HCT116 (cell line): Measurements from ENCODE around the gene ARHGEF1. TPM values are rescaled to one million over a fixed set of nuclear protein-coding genes. Genes with fewer than 3 reads are reported as not detected.

Source experiments
- ATAC-seq: fragments of 200-7000 bp; cut with Tn5 transposase; 2 replicates; pipeline ENCODE4 v1.9.1; 2020; ENCODE audit warnings: mild to moderate bottlenecking, moderate library complexity
- BruUV-seq: library from RNA; stranded (reverse); fragments of 400-500 nt; replicated peaks from 2 replicates; lab custom pipeline; 2021; lab: Mats Ljungman, UMichigan
- CTCF ChIA-PET: fragments of 300-600 bp; sonication (Branson Sonifier 250); formaldehyde crosslinking; loops from one replicate; lab custom pipeline; 2021; ENCODE audit warnings: antibody characterized with exemption; lab: Charles Lee
- POLR2A ChIA-PET: fragments of 300-600, 350-600 bp; sonication (Branson Sonifier 250); formaldehyde crosslinking; loops from one replicate; lab custom pipeline; 2021; ENCODE audit warnings: antibody characterized with exemption; lab: Charles Lee
- RAD21 ChIA-PET, 2 experiments: fragments of 300-600 bp; sonication (Branson Sonifier 250); formaldehyde crosslinking; loops; one replicate each; lab custom pipeline; 2023; ENCODE audit warnings: low total read pairs in 2 of 2; ENCODE audit not compliant: uncharacterized antibody in 2 of 2, unreplicated experiment in 2 of 2, low non-redundant PET in 1 of 2; lab: Charles Lee
- DNase-seq: peaks from one replicate; pipeline ENCODE4 v3.0.0-alpha.2; 2010; ENCODE audit warnings: low read depth, low spot score
- H2AFZ ChIP-seq: fragments of 200-600 bp; shearing (Covaris generic), sonication (generic); 2 replicates; pipeline ENCODE4 v1.6.1; 2017; ENCODE audit warnings: low read depth, mixed run types, mixed read lengths, antibody characterized with exemption, low read length; ENCODE audit not compliant: poor library complexity, severe bottlenecking
- H3K27ac ChIP-seq: 2 replicates; pipeline ENCODE4 v1.5.1; 2012; ENCODE audit warnings: low read depth, low read length
- H3K27me3 ChIP-seq: fragments of 200-600 bp; sonication (generic); 2 replicates; pipeline ENCODE4 v1.6.1; 2016; ENCODE audit warnings: mixed run types, low read length, mixed read lengths; ENCODE audit not compliant: insufficient read depth
- H3K36me3 ChIP-seq, 2 experiments: fragments of 200-500 bp in 1 of 2; fragments of 200-600 bp in 1 of 2; sonication (Bioruptor generic) in 1 of 2; sonication (generic) in 1 of 2; 2 replicates each; pipeline versions ENCODE4 v1.5.1 to v1.6.1; 2014 to 2016; ENCODE audit warnings: low read length in 2 of 2, inconsistent platforms in 1 of 2, mixed read lengths in 1 of 2, mixed run types in 1 of 2; ENCODE audit not compliant: insufficient read depth in 2 of 2, control insufficient read depth in 1 of 2
- H3K4me1 ChIP-seq, 2 experiments: fragments of 200-600 bp in 1 of 2; sonication (generic) in 1 of 2; 2 replicates each; pipeline versions ENCODE4 v1.5.1 to v1.6.1; 2012 to 2017; ENCODE audit warnings: low read length in 2 of 2, inconsistent platforms in 1 of 2, mild to moderate bottlenecking in 1 of 2, mixed read lengths in 1 of 2, mixed run types in 1 of 2, moderate library complexity in 1 of 2; ENCODE audit not compliant: insufficient read depth in 2 of 2, control insufficient read depth in 1 of 2
- H3K4me2 ChIP-seq: fragments of 200-600 bp; sonication (generic); 2 replicates; pipeline ENCODE4 v1.6.1; 2017; ENCODE audit warnings: mixed run types, low read length, mixed read lengths
- H3K4me3 ChIP-seq, 2 experiments: fragments of 200-600 bp in 1 of 2; sonication (generic) in 1 of 2; replicated peaks in 1 of 2; 2 replicates each; pipeline ENCODE4 v1.5.1; 2011 to 2016; ENCODE audit warnings: low read length in 2 of 2, control low read depth in 1 of 2, low read depth in 1 of 2, mild to moderate bottlenecking in 1 of 2, mixed read lengths in 1 of 2, mixed run types in 1 of 2
- H3K79me2 ChIP-seq: fragments of 200-600 bp; sonication (generic); 2 replicates; pipeline ENCODE4 v1.6.1; 2017; ENCODE audit warnings: mild to moderate bottlenecking, mixed run types, low read length, moderate library complexity, mixed read lengths; ENCODE audit not compliant: insufficient read depth
- H3K9ac ChIP-seq: fragments of 200-600 bp; sonication (generic); 2 replicates; pipeline ENCODE4 v1.6.1; 2016; ENCODE audit warnings: low read length, mixed read lengths
- H3K9me2 ChIP-seq: fragments of 200-600 bp; sonication (generic), shearing (Covaris generic); 2 replicates; pipeline ENCODE4 v1.6.1; 2017; ENCODE audit warnings: mixed run types, mild to moderate bottlenecking, moderate library complexity; ENCODE audit not compliant: insufficient read depth
- H3K9me3 ChIP-seq, 2 experiments: fragments of 200-500 bp in 1 of 2; fragments of 200-600 bp in 1 of 2; sonication (Bioruptor generic) in 1 of 2; sonication (generic) in 1 of 2; 2 replicates each; pipeline ENCODE4 v1.6.1; 2014 to 2017; ENCODE audit warnings: low read length in 2 of 2, mixed read lengths in 2 of 2, inconsistent platforms in 1 of 2, low read depth in 1 of 2, mild to moderate bottlenecking in 1 of 2, mixed run types in 1 of 2, moderate library complexity in 1 of 2; ENCODE audit not compliant: control insufficient read depth in 1 of 2, insufficient read depth in 1 of 2
- H4K20me1 ChIP-seq: fragments of 200-600 bp; sonication (generic), shearing (Covaris generic); 2 replicates; pipeline ENCODE4 v1.6.1; 2017; ENCODE audit warnings: mixed run types, mild to moderate bottlenecking, moderate library complexity; ENCODE audit not compliant: insufficient read depth
- CEBPB ChIP-seq: IDR thresholded peaks from 2 replicates; pipeline ENCODE4 v1.6.1; 2012; ENCODE audit warnings: low read depth
- EGR1 ChIP-seq: IDR thresholded peaks from 2 replicates; pipeline ENCODE4 v1.6.1; 2012; ENCODE audit warnings: low read depth
- ELF1 ChIP-seq: IDR thresholded peaks from 2 replicates; pipeline ENCODE4 v1.6.1; 2012; ENCODE audit warnings: low read depth, borderline replicate concordance
- EZH2 ChIP-seq: fragments of 200-600 bp; sonication (generic); IDR thresholded peaks from 2 replicates; pipeline ENCODE4 v1.6.1; 2017; ENCODE audit warnings: antibody characterized with exemption, mixed run types
- EZH2phosphoT487 ChIP-seq: fragments of 200-600 bp; IDR thresholded peaks from 2 replicates; pipeline ENCODE4 v1.6.1; 2018; ENCODE audit warnings: antibody characterized with exemption, borderline replicate concordance
- FOSL1 ChIP-seq: IDR thresholded peaks from 2 replicates; pipeline ENCODE4 v1.6.1; 2012; ENCODE audit warnings: low read depth
- JUND ChIP-seq: IDR thresholded peaks from 2 replicates; pipeline ENCODE4 v1.6.1; 2012
- POLR2AphosphoS5 ChIP-seq: IDR thresholded peaks from 2 replicates; pipeline ENCODE4 v1.6.1; 2011; ENCODE audit warnings: mild to moderate bottlenecking, low read depth, low read length, moderate library complexity
- RAD21 ChIP-seq: IDR thresholded peaks from 2 replicates; pipeline ENCODE4 v1.6.1; 2012; ENCODE audit warnings: low read depth, mild to moderate bottlenecking
- SIN3A ChIP-seq: IDR thresholded peaks from 2 replicates; pipeline ENCODE4 v1.6.1; 2012; ENCODE audit warnings: low read depth
- SRF ChIP-seq: IDR thresholded peaks from 2 replicates; pipeline ENCODE4 v1.6.1; 2012; ENCODE audit warnings: low read depth
- TCF7L2 ChIP-seq: IDR thresholded peaks from 2 replicates; pipeline ENCODE4 v1.7.0; 2011; ENCODE audit warnings: borderline replicate concordance, inconsistent platforms; ENCODE audit not compliant: insufficient read depth, insufficient read length; ENCODE audit errors: extremely low read depth
- YY1 ChIP-seq: IDR thresholded peaks from 2 replicates; pipeline ENCODE4 v1.6.1; 2011; ENCODE audit warnings: low read length, low read depth, moderate library complexity, mild to moderate bottlenecking; ENCODE audit not compliant: insufficient replicate concordance; ENCODE audit errors: extremely low read depth
- ZFX ChIP-seq: fragments of 450-650 bp; IDR thresholded peaks from 2 replicates; pipeline ENCODE4 v1.6.1; 2017
- ZNF274 ChIP-seq: fragments of 200-500 bp; sonication (Bioruptor generic); IDR thresholded peaks from 2 replicates; pipeline ENCODE4 v1.6.1; 2014; ENCODE audit warnings: mild to moderate bottlenecking, low read depth, low read length, inconsistent platforms
- intact Hi-C: fragments of 100-400 bp; cut with micrococcal nuclease; formaldehyde crosslinking; loops from 2 replicates; pipeline ENCODE4 v1.10.0; 2022
- total RNA-seq: library from RNA; stranded (reverse); gene quantifications from one replicate; pipeline ENCODE4 v1.2.1, GENCODE V29; 2021; ENCODE audit not compliant: unreplicated experiment
- TF ChIP-seq, protein P1 (sequence below): IDR thresholded peaks from 2 replicates; pipeline ENCODE4 v1.6.1; 2011; ENCODE audit warnings: mild to moderate bottlenecking, low read length, moderate library complexity; ENCODE audit not compliant: insufficient replicate concordance; ENCODE audit errors: extremely low read depth
- TF ChIP-seq, protein P2 (sequence below): IDR thresholded peaks from 2 replicates; pipeline ENCODE4 v1.6.1; 2012; ENCODE audit warnings: low read depth
- TF ChIP-seq, protein P3 (sequence below): IDR thresholded peaks from 2 replicates; pipeline ENCODE4 v1.6.1; 2012
- TF ChIP-seq, protein P4 (sequence below): IDR thresholded peaks from 2 replicates; pipeline ENCODE4 v1.6.1; 2012

ARHGEF1 gene
- total RNA-seq, 1 experiment from 2014 or later: 110 TPM

DNA sequence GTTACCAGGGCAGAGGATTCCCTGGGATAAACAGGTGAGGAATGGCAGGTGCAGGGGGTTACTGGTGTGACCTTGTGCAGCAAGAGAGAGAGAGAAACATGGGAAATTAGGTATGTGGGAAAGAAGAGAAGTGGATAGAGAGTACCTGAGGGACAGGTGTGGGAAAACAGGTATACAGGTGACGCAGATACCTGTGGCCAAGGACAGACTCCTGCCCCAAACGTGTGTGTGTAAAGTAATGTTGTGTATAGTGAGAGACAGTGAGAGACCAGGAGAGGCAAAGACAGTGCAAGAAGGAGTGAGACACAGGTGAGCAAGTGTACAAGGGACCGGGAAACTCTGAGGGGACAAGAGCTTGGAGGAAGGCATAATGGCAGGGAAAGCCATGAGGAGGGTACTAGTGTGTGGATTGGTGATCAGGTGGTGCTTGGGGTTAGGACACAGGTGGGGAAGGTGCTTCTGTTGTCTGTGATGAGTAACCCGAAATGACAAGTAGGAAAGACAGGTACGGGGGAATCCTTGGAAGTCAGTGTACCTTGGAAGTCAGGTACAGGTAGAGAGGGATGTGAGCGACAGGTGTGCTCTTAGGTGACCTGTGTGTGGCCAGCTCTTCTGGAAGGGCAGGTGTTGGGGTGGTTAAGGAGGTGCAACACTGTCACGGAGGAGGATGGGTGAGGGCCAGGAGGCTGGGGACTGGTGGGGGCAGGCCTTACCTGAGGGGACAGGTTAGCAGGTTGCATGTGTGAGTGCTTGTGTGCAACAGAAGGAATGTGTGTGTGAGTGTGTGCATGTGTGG lies 42.4 kb downstream of the ARHGEF1 start:
- no TSS peak for BruUV-seq
- no peaks in the 10 kb centered on the region for H3K9me3 ChIP-seq
- TF ChIP-seq FOSL1 (no peak), EZH2 (no peak), ELF1 (no peak), CEBPB (no peak), SRF (no peak), ZFX (no peak), TCF7L2 (no peak), EGR1 (no peak), SIN3A (no peak), RAD21 (no peak), YY1 (no peak), JUND (no peak), EZH2phosphoT487 (no peak), ZNF274 (no peak), POLR2AphosphoS5 (no peak)
- TF ChIP-seq, protein P1, sequence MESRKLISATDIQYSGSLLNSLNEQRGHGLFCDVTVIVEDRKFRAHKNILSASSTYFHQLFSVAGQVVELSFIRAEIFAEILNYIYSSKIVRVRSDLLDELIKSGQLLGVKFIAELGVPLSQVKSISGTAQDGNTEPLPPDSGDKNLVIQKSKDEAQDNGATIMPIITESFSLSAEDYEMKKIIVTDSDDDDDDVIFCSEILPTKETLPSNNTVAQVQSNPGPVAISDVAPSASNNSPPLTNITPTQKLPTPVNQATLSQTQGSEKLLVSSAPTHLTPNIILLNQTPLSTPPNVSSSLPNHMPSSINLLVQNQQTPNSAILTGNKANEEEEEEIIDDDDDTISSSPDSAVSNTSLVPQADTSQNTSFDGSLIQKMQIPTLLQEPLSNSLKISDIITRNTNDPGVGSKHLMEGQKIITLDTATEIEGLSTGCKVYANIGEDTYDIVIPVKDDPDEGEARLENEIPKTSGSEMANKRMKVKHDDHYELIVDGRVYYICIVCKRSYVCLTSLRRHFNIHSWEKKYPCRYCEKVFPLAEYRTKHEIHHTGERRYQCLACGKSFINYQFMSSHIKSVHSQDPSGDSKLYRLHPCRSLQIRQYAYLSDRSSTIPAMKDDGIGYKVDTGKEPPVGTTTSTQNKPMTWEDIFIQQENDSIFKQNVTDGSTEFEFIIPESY: no peak
- TF ChIP-seq, protein P2, sequence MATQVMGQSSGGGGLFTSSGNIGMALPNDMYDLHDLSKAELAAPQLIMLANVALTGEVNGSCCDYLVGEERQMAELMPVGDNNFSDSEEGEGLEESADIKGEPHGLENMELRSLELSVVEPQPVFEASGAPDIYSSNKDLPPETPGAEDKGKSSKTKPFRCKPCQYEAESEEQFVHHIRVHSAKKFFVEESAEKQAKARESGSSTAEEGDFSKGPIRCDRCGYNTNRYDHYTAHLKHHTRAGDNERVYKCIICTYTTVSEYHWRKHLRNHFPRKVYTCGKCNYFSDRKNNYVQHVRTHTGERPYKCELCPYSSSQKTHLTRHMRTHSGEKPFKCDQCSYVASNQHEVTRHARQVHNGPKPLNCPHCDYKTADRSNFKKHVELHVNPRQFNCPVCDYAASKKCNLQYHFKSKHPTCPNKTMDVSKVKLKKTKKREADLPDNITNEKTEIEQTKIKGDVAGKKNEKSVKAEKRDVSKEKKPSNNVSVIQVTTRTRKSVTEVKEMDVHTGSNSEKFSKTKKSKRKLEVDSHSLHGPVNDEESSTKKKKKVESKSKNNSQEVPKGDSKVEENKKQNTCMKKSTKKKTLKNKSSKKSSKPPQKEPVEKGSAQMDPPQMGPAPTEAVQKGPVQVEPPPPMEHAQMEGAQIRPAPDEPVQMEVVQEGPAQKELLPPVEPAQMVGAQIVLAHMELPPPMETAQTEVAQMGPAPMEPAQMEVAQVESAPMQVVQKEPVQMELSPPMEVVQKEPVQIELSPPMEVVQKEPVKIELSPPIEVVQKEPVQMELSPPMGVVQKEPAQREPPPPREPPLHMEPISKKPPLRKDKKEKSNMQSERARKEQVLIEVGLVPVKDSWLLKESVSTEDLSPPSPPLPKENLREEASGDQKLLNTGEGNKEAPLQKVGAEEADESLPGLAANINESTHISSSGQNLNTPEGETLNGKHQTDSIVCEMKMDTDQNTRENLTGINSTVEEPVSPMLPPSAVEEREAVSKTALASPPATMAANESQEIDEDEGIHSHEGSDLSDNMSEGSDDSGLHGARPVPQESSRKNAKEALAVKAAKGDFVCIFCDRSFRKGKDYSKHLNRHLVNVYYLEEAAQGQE: no peak
- TF ChIP-seq, protein P3, sequence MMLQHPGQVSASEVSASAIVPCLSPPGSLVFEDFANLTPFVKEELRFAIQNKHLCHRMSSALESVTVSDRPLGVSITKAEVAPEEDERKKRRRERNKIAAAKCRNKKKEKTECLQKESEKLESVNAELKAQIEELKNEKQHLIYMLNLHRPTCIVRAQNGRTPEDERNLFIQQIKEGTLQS: no peak
- TF ChIP-seq, protein P4, sequence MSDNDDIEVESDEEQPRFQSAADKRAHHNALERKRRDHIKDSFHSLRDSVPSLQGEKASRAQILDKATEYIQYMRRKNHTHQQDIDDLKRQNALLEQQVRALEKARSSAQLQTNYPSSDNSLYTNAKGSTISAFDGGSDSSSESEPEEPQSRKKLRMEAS: no peak

More for the DNA sequence above, 42.4 kb downstream of the ARHGEF1 start:
- no peak for ATAC-seq
- ChIA-PET POLR2A (no interaction called here), RAD21 (no interaction called here), CTCF (no interaction called here)
- no peaks in the 10 kb centered on the region for H3K79me2 ChIP-seq
- peaks cover 12 to 23% of the 10 kb centered on the region in 2 experiments for H3K4me1 ChIP-seq
- no peak for DNase-seq
- H3K9ac ChIP-seq: no peak overlapping the region
- H4K20me1 ChIP-seq: no peaks in the 10 kb centered on the region
- H3K4me2 ChIP-seq: no peak overlapping the region
- H2AFZ ChIP-seq: no peak overlapping the region
- no peaks in the 10 kb centered on the region for H3K9me2 ChIP-seq
- H3K27ac ChIP-seq: no peak overlapping the region
- no peaks in the 10 kb centered on the region for H3K36me3 ChIP-seq
- H3K27me3 ChIP-seq: no peaks in the 10 kb centered on the region
- intact Hi-C loops: loop anchor here (5.0 kb wide), 1 partner anchor 43 kb away; the partner anchor contains the start of gene ARHGEF1
- H3K4me3 ChIP-seq: no peak overlapping the region
